Measurements from ENCODE around the gene KIF20B. TPM values are rescaled to one million over a fixed set of nuclear protein-coding genes. Genes with fewer than 3 reads are reported as not detected.

The KIF20B gene
- total and polyA plus RNA-seq, 3 donors (not counting 1 experiment from before 2014, with no cell fraction given): 3.8 to 29.9 (median 6.8) TPM

Other genes starting within 250 kb of the KIF20B start
- under 1 TPM; under 0.01 to 0.07 TPM for gene SLC16A12, start 166.0 kb upstream of the KIF20B start, total RNA-seq
- 0.07 TPM for gene SLC16A12, start 166.0 kb upstream of the KIF20B start, polyA plus RNA-seq
- gene PANK1, start 56.3 kb upstream of the KIF20B start, total RNA-seq: 1 to 10 TPM; 4.7 to 5.3 TPM
- gene PANK1, start 56.3 kb upstream of the KIF20B start, polyA plus RNA-seq: 6.3 TPM

Measured in mammary epithelial cell (primary cell).